NCI-H446 (cell line): ENCODE measurements around the gene CD300LF.

Experiments used
- DNase-seq, 2 experiments: peaks; one replicate each; lab custom pipeline; 2025; lab: John Stamatoyannopoulos, UW

The CD300LF gene

DNA sequence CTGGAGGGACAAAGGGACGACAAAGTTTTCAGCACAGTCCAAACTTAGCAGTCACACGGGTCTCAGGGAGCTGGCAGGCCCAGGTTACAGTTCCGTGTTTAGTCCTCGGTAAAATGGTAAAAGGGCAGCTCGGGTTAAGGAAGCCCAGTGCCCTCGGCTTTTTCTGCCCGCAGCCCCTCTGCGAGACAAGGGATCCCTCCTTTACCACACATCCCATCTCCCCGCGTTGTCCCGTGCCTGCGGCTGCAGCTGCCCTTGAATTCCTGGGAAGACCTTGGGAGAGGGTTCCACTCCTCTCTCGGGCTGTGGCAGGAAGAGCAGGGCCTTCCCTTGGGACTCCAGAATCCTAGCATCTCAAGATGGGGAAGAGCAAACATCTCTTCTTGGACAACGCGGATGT is 17.1 kb upstream of the CD300LF start:
- DNase-seq = no peak

GRCh38 chr17:74729368-74729767 is 16.6 kb upstream of the CD300LF start:
- DNase-seq = no peak

- no peak for DNase-seq
These were observed 16.0 kb upstream of the CD300LF start for GRCh38 chr17:74728702-74729075.

DNA sequence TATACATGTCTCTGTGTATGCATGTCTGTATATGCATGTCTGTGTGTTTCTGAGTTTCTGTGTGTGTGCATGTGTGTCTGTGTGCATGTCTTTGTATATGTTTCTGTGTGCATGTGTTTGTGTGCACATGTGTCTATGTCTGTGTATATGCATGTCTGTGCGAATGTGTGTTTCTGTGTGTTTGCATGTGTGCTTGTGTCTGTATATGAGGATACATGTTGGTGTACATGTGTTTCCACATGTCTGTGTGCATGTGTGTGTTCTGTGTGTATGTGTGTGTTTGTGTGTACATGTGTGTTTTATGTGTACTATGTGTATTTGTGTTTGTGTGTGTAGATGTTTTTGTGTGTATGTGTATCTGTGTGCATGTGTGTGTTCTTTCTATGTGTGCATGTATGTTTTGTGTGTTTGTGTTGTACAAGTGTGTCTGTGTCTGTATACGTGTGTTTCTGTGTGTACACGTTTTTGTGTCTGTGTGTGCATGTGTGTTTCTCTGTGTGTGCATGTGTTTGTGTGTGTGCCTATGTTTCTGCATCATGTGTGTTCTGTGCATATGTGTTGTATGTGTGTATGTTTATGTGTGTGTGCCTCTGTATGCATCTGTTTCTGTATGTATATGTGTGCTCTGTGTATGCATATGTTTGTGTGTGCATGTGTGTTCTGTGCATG is 15.4 kb upstream of the CD300LF start:
- DNase-seq = no peak

- no peak for DNase-seq
These were observed 12.4 kb upstream of the CD300LF start for GRCh38 chr17:74725111-74725510.

DNA sequence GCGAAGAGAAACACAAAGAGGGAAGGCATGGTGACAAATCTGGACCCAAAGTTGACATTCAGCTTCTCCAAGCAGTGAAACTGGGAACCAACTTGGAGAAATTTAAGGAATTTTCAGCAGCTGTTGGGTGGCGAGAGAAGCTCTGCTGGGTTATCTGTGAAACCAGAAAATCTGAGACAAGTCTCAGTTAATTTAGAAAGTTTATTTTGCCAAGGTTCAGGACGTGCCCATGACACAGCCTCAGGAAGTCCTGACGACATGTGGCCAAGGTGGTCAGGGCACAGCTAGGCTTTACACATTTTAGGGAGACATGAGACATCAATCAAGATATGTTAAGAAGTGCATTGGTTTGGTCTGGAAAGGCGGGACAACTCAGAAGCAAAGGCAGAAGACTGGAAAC is 11.2 kb upstream of the CD300LF start:
- no peak for DNase-seq

- no peak for DNase-seq
These were observed 10.1 kb upstream of the CD300LF start for GRCh38 chr17:74722782-74723181.

GRCh38 chr17:74720506-74720905 is 7.8 kb upstream of the CD300LF start:
- DNase-seq = no peak

GRCh38 chr17:74715144-74715543 is 2.4 kb upstream of the CD300LF start:
- DNase-seq = no peak

DNA sequence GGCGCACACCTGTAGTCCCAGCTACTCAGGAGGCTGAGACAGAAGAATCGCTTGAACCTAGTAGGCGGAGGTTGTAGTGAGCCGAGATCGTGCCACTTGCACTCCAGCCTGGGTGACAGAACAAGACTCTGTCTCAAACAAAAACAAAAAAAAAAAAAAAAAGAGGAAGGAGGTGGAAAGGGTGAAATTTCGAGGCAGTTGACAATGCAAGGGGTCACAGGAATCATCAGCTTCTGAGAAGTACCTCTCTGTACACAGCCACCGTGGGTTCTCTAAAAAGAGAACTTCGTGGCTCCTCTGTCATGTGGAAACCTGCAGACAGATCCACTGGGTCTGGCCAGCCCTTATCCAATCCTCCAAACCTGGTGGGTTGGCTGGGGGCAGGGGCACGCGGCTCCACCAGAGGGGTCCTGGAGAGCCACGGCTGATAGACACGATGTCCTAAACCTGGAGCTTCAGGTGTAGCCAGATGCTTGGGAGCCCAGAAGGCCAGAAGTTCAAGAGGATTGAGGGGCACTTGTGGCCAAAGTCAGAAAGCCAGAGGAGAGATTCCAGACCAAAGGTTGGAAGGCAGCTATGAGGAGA is 540 bp upstream of the CD300LF start:
- DNase-seq = no peak

DNA sequence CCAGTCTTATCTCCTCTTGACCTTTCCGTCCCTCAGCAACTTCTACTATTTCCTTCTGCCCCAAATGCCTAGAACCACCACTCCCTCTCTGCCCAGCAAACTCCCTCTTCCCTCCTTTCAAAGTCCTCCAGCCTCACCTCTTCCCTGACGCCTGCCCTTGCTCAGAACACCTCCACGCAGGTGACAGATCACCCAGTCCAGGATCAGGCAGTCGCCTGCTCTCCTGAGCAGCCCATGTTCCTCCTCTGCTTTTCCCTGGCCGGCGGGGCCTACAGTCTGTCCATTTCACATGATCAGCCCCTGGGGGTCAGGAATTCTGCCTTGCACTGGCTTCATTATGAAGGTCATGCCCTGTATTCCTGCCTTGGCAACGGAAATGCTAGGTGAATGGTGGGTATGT is 422 bp downstream of the CD300LF start:
- DNase-seq = no peak

GRCh38 chr17:74711058-74711824 is 1.5 kb downstream of the CD300LF start:
- DNase-seq = no peak

DNA sequence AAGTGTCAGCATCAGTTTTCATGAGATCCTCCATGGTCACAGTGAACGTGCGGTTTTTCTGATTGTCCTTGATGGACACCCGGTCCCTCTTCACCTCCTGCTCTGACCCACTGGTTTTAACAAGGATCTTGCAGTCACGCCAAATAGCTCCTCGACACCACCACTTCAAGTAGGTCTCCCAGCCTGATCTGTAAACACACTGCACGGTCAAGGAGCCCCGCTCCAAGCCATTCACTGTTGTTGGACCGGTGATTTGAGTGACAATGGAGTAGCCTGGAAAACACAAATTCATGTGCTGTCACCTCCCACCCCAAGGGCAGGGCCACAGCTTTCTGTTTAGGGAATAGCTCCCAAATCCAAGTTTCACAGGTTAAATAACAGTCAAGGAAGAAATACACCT is 8.2 kb downstream of the CD300LF start:
- DNase-seq = no peak

- DNase-seq = no peak
These were observed 9.4 kb downstream of the CD300LF start for GRCh38 chr17:74703311-74703710.

DNA sequence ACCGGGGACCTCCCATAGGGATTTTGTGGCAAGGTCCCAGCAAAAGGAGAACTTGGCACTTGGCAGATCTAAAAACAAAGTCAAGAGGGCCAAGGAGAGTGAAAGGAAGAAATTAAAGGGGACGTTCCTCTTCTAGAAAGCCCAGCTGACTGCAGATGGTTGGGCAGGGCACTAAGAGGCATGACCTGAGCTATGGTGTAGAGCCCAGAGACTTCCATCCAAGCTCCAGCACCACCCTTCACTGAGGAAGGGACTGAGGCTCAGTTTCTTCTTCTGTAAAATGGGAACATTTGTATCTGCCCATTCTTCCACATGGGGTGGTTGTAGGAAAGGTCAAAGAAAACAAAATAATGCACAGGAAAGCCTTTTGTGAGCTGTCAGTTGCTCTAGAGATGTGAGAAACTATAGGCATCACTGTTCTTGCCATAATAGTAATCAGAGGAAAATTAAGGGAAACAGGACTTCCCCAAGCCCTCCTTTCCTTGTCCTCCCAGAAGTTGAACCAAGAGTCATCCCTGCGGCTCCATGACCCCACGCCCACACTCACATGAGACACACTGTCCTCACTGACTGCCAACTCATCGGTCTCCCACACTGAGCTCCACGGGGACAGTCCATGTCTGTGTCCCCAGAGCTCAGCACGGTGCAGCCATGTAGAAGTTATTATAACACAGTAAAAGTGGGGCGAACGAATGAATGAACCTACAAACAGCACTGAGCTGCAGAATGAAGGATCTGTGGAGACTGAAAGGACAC is 10.4 kb downstream of the CD300LF start:
- no peak for DNase-seq

DNA sequence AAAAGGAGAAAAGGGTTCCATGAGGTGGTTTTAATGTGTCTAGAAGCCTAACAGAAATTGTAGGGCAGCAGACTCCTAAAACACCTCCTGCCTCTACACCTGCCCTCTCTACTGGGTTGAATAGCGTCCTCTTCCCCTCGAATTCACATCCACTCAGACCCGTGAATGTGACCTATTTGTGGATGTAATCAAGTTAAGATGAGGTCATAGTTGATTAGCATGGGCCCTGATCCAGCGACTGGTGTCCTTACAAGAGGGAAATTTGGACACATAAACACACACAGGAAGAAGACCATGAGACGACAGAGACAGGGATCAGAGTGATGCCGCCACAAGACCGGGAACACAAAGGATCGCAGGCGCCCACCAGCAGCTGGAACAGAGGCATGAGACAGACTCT is 13.5 kb downstream of the CD300LF start:
- DNase-seq = no peak

GRCh38 chr17:74698069-74698468 is 14.7 kb downstream of the CD300LF start:
- DNase-seq = no peak

DNA sequence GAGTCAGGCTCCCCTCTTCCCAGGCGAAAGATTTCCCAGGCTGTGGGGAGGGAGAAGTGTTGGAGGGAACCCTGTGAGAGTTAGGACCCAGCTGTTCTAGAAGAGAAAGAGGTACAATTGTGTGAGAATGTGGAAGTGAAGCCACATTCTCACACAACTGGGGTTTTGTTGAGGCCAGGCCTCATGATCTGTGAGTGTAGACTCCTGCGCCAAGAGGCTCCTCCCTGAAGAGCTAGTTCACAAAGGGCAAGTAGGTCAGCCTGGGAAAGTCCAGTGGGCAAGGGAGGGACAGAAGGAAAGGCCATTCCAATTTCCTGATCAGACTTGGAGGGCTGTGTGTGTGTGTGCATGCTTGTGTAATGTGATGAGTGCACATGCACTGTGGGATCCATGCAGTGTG is 15.2 kb downstream of the CD300LF start:
- DNase-seq = no peak

DNA sequence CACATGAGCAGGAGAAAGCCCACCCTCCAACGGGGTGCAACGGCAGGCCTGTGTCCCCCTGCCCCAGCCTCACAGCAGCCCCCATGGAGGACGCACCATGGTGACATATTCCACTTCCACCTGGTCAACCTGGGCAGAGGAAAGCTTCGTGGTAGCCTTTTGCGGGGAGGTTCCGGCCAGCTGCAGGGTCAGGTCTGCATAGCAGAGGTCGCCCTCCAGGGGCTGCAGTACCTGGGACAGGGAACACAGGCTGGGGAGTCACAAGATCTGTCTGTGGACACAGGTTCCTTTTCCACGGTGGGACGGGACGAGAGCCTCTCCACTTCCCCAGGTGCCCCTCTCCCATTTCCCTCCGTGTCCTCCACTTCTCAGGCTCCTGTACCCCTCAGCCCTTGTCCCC is 17.1 kb downstream of the CD300LF start:
- DNase-seq = no peak

- no peak for DNase-seq
These were observed 18.6 kb downstream of the CD300LF start for GRCh38 chr17:74694081-74694480.

GRCh38 chr17:74691151-74691550 is 21.6 kb downstream of the CD300LF start:
- no peak for DNase-seq

GRCh38 chr17:74690409-74690825 is 22.3 kb downstream of the CD300LF start:
- DNase-seq = no peak

- no peak for DNase-seq
These were observed 24.8 kb downstream of the CD300LF start for GRCh38 chr17:74687886-74688285.
